GM19239 (cell line): ENCODE data around the gene ZBED1.
"Not testable (repeated sequence)": the region's sequence is repeated elsewhere in the genome, so short reads cannot be mapped to it uniquely, and the experiment has no call there.

Experiments used
- DNase-seq: peaks from one replicate; pipeline ENCODE4 v3.0.0; 2011; ENCODE audit warnings: low spot score; ENCODE audit not compliant: insufficient read length
- FAIRE-seq: peaks from 2 replicates; lab custom pipeline; 2011; peaks lifted over from hg19 to GRCh38; lab: Jason Lieb, UNC

Gene ZBED1

GRCh38 chrX:2460821-2461710, 39.7 kb downstream of the ZBED1 start:
- DNase-seq, FAIRE-seq: not testable (repeated sequence)

- DNase-seq, FAIRE-seq: not testable (repeated sequence)
These were observed 40.7 kb downstream of the ZBED1 start for GRCh38 chrX:2460048-2460447.

- DNase-seq, result no peak
- FAIRE-seq, result no peak
These were observed 42.5 kb downstream of the ZBED1 start for GRCh38 chrX:2458309-2458708.

GRCh38 chrX:2457289-2458133, 43.3 kb downstream of the ZBED1 start:
- DNase-seq (no peak), FAIRE-seq (no peak)

- FAIRE-seq, result not testable (repeated sequence)
These were observed 44.7 kb downstream of the ZBED1 start for GRCh38 chrX:2456091-2456490.

GRCh38 chrX:2454620-2455019, 46.2 kb downstream of the ZBED1 start:
- FAIRE-seq, result not testable (repeated sequence)

More at GRCh38 chrX:2456091-2456490, 44.7 kb downstream of the ZBED1 start:
- DNase-seq, result not testable (repeated sequence)

GRCh38 chrX:2452799-2453198, 48.0 kb downstream of the ZBED1 start:
- no peak for FAIRE-seq

More at GRCh38 chrX:2454620-2455019, 46.2 kb downstream of the ZBED1 start:
- not testable (repeated sequence) for DNase-seq

GRCh38 chrX:2452317-2452784, 48.4 kb downstream of the ZBED1 start:
- DNase-seq (no peak), FAIRE-seq (no peak)

More at GRCh38 chrX:2452799-2453198, 48.0 kb downstream of the ZBED1 start:
- no peak for DNase-seq

- no peak for DNase-seq
- FAIRE-seq, result no peak
These were observed 49.1 kb downstream of the ZBED1 start for GRCh38 chrX:2451501-2452316.

GRCh38 chrX:2450681-2451080, 50.1 kb downstream of the ZBED1 start:
- FAIRE-seq (no peak), DNase-seq (no peak)

GRCh38 chrX:2449135-2449886, 51.5 kb downstream of the ZBED1 start:
- no peak for DNase-seq
- FAIRE-seq, result no peak

GRCh38 chrX:2447484-2447883, 53.3 kb downstream of the ZBED1 start:
- FAIRE-seq (no peak), DNase-seq (no peak)

GRCh38 chrX:2446815-2447214, 54.0 kb downstream of the ZBED1 start:
- no peak for DNase-seq
- no peak for FAIRE-seq

- no peak for FAIRE-seq
- no peak for DNase-seq
These were observed 54.8 kb downstream of the ZBED1 start for GRCh38 chrX:2445662-2446623.

- DNase-seq (no peak), FAIRE-seq (peak; percentile 8)
These were observed 58.1 kb downstream of the ZBED1 start for GRCh38 chrX:2442694-2443093.

GRCh38 chrX:2441466-2441865, 59.3 kb downstream of the ZBED1 start:
- DNase-seq (no peak), FAIRE-seq (no peak)

GRCh38 chrX:2439613-2440012, 61.2 kb downstream of the ZBED1 start:
- no peak for FAIRE-seq
- no peak for DNase-seq
